Measurements from ENCODE around the gene SNRPD1.

- TF ChIP-seq CTCF (IDR thresholded peaks at IDR 0.05) (no peak), POLR2A (IDR thresholded peaks at IDR 0.05) (no peak)
Measured at GRCh38 chr18:21598726-21599584, 13.2 kb upstream of the SNRPD1 start.
